ENCODE results near the gene C14orf180. TPM values are rescaled to one million over a fixed set of nuclear protein-coding genes. Genes with fewer than 3 reads are reported as not detected.
"Not testable (repeated sequence)": the region's sequence is repeated elsewhere in the genome, so short reads cannot be mapped to it uniquely, and the experiment has no call there.

C14orf180 gene
- total RNA-seq, 6 experiments from 2014 or later, result 0.35 to 4.0 (median 1.9) TPM

- DNase-seq, result no peak
Observed at GRCh38 chr14:104577426-104577825, 2.1 kb upstream of the C14orf180 start.

GRCh38 chr14:104577847-104578301 is 1.7 kb upstream of the C14orf180 start:
- Histone ChIP-seq H3K27ac (no peak overlapping the region), H3K36me3 (no peaks in the 10 kb centered on the region), H3K4me1 (peaks cover 0 to 27% (median 7%) of the 10 kb centered on the region in 4 donors), H3K27me3 (no peaks in the 10 kb centered on the region), H3K4me3 (no peak overlapping the region), H3K9me3 (no peaks in the 10 kb centered on the region)
- no peak for TF ChIP-seq POLR2A (IDR thresholded peaks at IDR 0.05)
- TF ChIP-seq CTCF (IDR thresholded peaks at IDR 0.05), result no peak
- WGBS (ENCODE audit: insufficient coverage, low coverage, low lambda C conversion rate, missing lambda C conversion rate), result no CpG with 5 or more reads among the region's 19 CpGs
- intact Hi-C loops (cut with DNase I), result no loop called here
- DNase-seq (no peak), ATAC-seq (no peak)

More at GRCh38 chr14:104577426-104577825, 2.1 kb upstream of the C14orf180 start:
- peak in 1 of 4 donors; percentile 2 for ATAC-seq
- no peak overlapping the region for H3K27ac ChIP-seq
- H3K4me3 ChIP-seq, result no peak overlapping the region
- peaks cover 0 to 27% (median 7%) of the 10 kb centered on the region in 4 donors for H3K4me1 ChIP-seq
- TF ChIP-seq POLR2A (IDR thresholded peaks at IDR 0.05) (no peak), CTCF (IDR thresholded peaks at IDR 0.05) (no peak)
- intact Hi-C loops (cut with DNase I), result no loop called here
- WGBS (ENCODE audit: insufficient coverage, low coverage, low lambda C conversion rate, missing lambda C conversion rate), result 53% methylated on average over 2 of the region's 12 CpGs
- no peaks in the 10 kb centered on the region for H3K27me3 ChIP-seq
- H3K36me3 ChIP-seq, result no peaks in the 10 kb centered on the region
- no peaks in the 10 kb centered on the region for H3K9me3 ChIP-seq

GRCh38 chr14:104578321-104578720 is 1.2 kb upstream of the C14orf180 start:
- Histone ChIP-seq H3K9me3 (no peaks in the 10 kb centered on the region), H3K27ac (no peak overlapping the region), H3K36me3 (no peaks in the 10 kb centered on the region), H3K4me1 (peaks cover 0 to 27% (median 7%) of the 10 kb centered on the region in 4 donors), H3K27me3 (no peaks in the 10 kb centered on the region), H3K4me3 (no peak overlapping the region)
- WGBS (ENCODE audit: insufficient coverage, low coverage, low lambda C conversion rate, missing lambda C conversion rate), result no CpG with 5 or more reads among the region's 11 CpGs
- intact Hi-C loops (cut with DNase I), result no loop called here
- ATAC-seq, result no peak
- TF ChIP-seq POLR2A (IDR thresholded peaks at IDR 0.05) (no peak), CTCF (IDR thresholded peaks at IDR 0.05) (no peak)
- no peak for DNase-seq

GRCh38 chr14:104579939-104580338 is 375 bp downstream of the C14orf180 start:
- peaks cover 0 to 27% (median 7%) of the 10 kb centered on the region in 4 donors for H3K4me1 ChIP-seq
- 20% methylated on average over 1 of the region's 6 CpGs for WGBS (ENCODE audit: insufficient coverage, low coverage, low lambda C conversion rate, missing lambda C conversion rate)
- DNase-seq; H3K9me3 ChIP-seq; H3K27me3 ChIP-seq; H3K36me3 ChIP-seq; intact Hi-C loops (cut with DNase I): not testable (repeated sequence)
- peak overlapping the region in 2 of 3 donors; percentile 22 to 47 for H3K27ac ChIP-seq
- H3K4me3 ChIP-seq, result peak overlapping the region in 1 of 3 donors; percentile 2
- peak in 1 of 4 donors; percentile 2 for ATAC-seq

- no peaks in the 10 kb centered on the region for H3K27me3 ChIP-seq
- TF ChIP-seq CTCF (IDR thresholded peaks at IDR 0.05), result no peak
- no peak for TF ChIP-seq POLR2A (IDR thresholded peaks at IDR 0.05)
- no peak overlapping the region for H3K27ac ChIP-seq
- DNase-seq, result no peak
- H3K36me3 ChIP-seq, result no peaks in the 10 kb centered on the region
- H3K4me3 ChIP-seq, result peak overlapping the region in 1 of 3 donors; percentile 9
- ATAC-seq, result no peak
- intact Hi-C loops (cut with DNase I), result no loop called here
- H3K4me1 ChIP-seq, result peaks cover 0 to 27% (median 7%) of the 10 kb centered on the region in 4 donors
- 50% methylated on average over 2 of the region's 9 CpGs for WGBS (ENCODE audit: insufficient coverage, low coverage, low lambda C conversion rate, missing lambda C conversion rate)
- no peaks in the 10 kb centered on the region for H3K9me3 ChIP-seq
Observed at GRCh38 chr14:104580961-104581360, 1.4 kb downstream of the C14orf180 start.

All from right lobe of liver (tissue), 6 donors.